ENCODE data around the gene JPH3.

DNA sequence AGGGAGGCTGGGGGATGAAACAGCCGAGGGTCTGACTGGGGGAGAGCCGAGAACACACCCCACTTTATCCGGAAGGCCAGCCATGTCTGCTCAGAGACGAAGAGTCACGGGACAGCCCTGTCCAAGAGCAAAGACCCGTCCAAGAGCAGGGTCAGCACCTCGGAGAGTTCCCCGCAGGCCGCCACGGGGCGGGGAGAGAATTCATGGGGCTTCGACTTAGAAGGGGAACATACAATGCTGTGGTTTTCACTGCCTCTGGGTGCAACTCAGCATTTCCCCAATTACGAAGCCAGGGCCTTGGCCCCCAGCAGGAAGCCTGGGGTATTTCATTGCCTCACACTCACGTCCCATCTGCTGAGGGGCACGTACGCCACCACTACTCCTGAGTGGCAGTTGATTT is 59.3 kb downstream of the JPH3 start:
- TF ChIP-seq CHD4 (IDR thresholded peaks at IDR 0.05) = no peak
- TF ChIP-seq, protein P1, sequence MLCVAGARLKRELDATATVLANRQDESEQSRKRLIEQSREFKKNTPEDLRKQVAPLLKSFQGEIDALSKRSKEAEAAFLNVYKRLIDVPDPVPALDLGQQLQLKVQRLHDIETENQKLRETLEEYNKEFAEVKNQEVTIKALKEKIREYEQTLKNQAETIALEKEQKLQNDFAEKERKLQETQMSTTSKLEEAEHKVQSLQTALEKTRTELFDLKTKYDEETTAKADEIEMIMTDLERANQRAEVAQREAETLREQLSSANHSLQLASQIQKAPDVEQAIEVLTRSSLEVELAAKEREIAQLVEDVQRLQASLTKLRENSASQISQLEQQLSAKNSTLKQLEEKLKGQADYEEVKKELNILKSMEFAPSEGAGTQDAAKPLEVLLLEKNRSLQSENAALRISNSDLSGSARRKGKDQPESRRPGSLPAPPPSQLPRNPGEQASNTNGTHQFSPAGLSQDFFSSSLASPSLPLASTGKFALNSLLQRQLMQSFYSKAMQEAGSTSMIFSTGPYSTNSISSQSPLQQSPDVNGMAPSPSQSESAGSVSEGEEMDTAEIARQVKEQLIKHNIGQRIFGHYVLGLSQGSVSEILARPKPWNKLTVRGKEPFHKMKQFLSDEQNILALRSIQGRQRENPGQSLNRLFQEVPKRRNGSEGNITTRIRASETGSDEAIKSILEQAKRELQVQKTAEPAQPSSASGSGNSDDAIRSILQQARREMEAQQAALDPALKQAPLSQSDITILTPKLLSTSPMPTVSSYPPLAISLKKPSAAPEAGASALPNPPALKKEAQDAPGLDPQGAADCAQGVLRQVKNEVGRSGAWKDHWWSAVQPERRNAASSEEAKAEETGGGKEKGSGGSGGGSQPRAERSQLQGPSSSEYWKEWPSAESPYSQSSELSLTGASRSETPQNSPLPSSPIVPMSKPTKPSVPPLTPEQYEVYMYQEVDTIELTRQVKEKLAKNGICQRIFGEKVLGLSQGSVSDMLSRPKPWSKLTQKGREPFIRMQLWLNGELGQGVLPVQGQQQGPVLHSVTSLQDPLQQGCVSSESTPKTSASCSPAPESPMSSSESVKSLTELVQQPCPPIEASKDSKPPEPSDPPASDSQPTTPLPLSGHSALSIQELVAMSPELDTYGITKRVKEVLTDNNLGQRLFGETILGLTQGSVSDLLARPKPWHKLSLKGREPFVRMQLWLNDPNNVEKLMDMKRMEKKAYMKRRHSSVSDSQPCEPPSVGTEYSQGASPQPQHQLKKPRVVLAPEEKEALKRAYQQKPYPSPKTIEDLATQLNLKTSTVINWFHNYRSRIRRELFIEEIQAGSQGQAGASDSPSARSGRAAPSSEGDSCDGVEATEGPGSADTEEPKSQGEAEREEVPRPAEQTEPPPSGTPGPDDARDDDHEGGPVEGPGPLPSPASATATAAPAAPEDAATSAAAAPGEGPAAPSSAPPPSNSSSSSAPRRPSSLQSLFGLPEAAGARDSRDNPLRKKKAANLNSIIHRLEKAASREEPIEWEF (IDR thresholded peaks at IDR 0.05; ENCODE audit: insufficient replicate concordance, low read depth, low read length) = no peak
- TF ChIP-seq POLR2AphosphoS5 (IDR thresholded peaks at IDR 0.05; ENCODE audit: low read length) = no peak
- no peak for TF ChIP-seq NFXL1 (IDR thresholded peaks at IDR 0.05; ENCODE audit: borderline replicate concordance)
- TF ChIP-seq BRCA1 (IDR thresholded peaks at IDR 0.05; ENCODE audit: low read depth, low read length) = no peak
- no peak for TF ChIP-seq NR2C2 (IDR thresholded peaks at IDR 0.05; ENCODE audit: borderline replicate concordance, control insufficient read depth, insufficient read length, low read depth)
- TF ChIP-seq, protein P2, sequence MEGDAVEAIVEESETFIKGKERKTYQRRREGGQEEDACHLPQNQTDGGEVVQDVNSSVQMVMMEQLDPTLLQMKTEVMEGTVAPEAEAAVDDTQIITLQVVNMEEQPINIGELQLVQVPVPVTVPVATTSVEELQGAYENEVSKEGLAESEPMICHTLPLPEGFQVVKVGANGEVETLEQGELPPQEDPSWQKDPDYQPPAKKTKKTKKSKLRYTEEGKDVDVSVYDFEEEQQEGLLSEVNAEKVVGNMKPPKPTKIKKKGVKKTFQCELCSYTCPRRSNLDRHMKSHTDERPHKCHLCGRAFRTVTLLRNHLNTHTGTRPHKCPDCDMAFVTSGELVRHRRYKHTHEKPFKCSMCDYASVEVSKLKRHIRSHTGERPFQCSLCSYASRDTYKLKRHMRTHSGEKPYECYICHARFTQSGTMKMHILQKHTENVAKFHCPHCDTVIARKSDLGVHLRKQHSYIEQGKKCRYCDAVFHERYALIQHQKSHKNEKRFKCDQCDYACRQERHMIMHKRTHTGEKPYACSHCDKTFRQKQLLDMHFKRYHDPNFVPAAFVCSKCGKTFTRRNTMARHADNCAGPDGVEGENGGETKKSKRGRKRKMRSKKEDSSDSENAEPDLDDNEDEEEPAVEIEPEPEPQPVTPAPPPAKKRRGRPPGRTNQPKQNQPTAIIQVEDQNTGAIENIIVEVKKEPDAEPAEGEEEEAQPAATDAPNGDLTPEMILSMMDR (IDR thresholded peaks at IDR 0.05 in 2 of 3, conservative IDR thresholded peaks at IDR 0.05 in 1 of 3; ENCODE audit: control insufficient read depth in 2 of 3, extremely low read depth in 1 of 3, insufficient read depth in 1 of 3, low read depth in 3 of 3, low read length in 3 of 3) = no peak
- TF ChIP-seq YY1 (IDR thresholded peaks at IDR 0.05; ENCODE audit: low read depth, low read length) = no peak
- no peak for TF ChIP-seq BACH1 (IDR thresholded peaks at IDR 0.05; ENCODE audit: borderline replicate concordance)
- no peak for TF ChIP-seq ZZZ3 (IDR thresholded peaks at IDR 0.05; ENCODE audit: control insufficient read depth, insufficient read length, low read depth)
- TF ChIP-seq, protein P3, sequence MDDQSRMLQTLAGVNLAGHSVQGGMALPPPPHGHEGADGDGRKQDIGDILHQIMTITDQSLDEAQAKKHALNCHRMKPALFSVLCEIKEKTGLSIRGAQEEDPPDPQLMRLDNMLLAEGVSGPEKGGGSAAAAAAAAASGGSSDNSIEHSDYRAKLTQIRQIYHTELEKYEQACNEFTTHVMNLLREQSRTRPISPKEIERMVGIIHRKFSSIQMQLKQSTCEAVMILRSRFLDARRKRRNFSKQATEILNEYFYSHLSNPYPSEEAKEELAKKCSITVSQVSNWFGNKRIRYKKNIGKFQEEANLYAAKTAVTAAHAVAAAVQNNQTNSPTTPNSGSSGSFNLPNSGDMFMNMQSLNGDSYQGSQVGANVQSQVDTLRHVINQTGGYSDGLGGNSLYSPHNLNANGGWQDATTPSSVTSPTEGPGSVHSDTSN (IDR thresholded peaks at IDR 0.05; ENCODE audit: insufficient replicate concordance, low read depth, low read length) = no peak

Measured in GM12878 (cell line).